Fibroblast of mammary gland (primary cell): ENCODE measurements around the gene CUTA.
A peak's percentile ranks its signal among the peaks of the same experiment; 100 is the strongest.
"Not testable (repeated sequence)": the region's sequence is repeated elsewhere in the genome, so short reads cannot be mapped to it uniquely, and the experiment has no call there.

Experiments
- DNase-seq: peaks from one replicate; pipeline ENCODE4 v3.0.0-alpha.2; 2010; ENCODE audit warnings: low read depth
- H3K4me3 ChIP-seq: 2 replicates; pipeline ENCODE4 v1.5.1; 2011; ENCODE audit warnings: low read depth, mild to moderate bottlenecking, low read length, moderate library complexity; ENCODE audit not compliant: control insufficient read depth
- CTCF ChIP-seq: conservative IDR thresholded peaks from 2 replicates; pipeline ENCODE4 v1.5.1; 2011; ENCODE audit warnings: low read depth, low read length, inconsistent platforms; ENCODE audit not compliant: control insufficient read depth, insufficient read depth

CUTA gene

GRCh38 chr6:33391278-33391921, 26.5 kb downstream of the CUTA start, which contains the start of gene KIFC1:
TSS of gene KIFC1 (plus strand) at chr6:33391823. CDS start at chr6:33391986, 163 bp downstream.
- DNase-seq: peak; percentile 100
- peak within 1 kb of the TSS; percentile 92 for H3K4me3 ChIP-seq

GRCh38 chr6:33390767-33391277, 27.1 kb downstream of the CUTA start:
- H3K4me3 ChIP-seq: peak overlapping the region; percentile 23

More at GRCh38 chr6:33391278-33391921, 26.5 kb downstream of the CUTA start, which contains the start of gene KIFC1:
- peak; percentile 90 for TF ChIP-seq CTCF

GRCh38 chr6:33390173-33390572, 27.7 kb downstream of the CUTA start:
- H3K4me3 ChIP-seq: no peak overlapping the region
- DNase-seq: no peak
- no peak for TF ChIP-seq CTCF

More at GRCh38 chr6:33390767-33391277, 27.1 kb downstream of the CUTA start:
- DNase-seq: no peak
- no peak for TF ChIP-seq CTCF

- peak; percentile 91 for DNase-seq
- H3K4me3 ChIP-seq: no peak overlapping the region
- peak; percentile 73 for TF ChIP-seq CTCF
Observed at GRCh38 chr6:33384581-33385020, 33.3 kb downstream of the CUTA start.

GRCh38 chr6:33383427-33384185, 34.3 kb downstream of the CUTA start:
- no peak for DNase-seq
- no peak for TF ChIP-seq CTCF
- no peak overlapping the region for H3K4me3 ChIP-seq

- TF ChIP-seq CTCF: no peak
- DNase-seq: no peak
- no peak overlapping the region for H3K4me3 ChIP-seq
Observed at GRCh38 chr6:33380272-33380981, 37.5 kb downstream of the CUTA start.

- H3K4me3 ChIP-seq, DNase-seq: not testable (repeated sequence)
Observed at GRCh38 chr6:33379184-33379583, 38.7 kb downstream of the CUTA start.
